ENCODE measurements around the gene S100A3.

The S100A3 gene

GRCh38 chr1:153509036-153509435, 40.0 kb downstream of the S100A3 start:
- Histone ChIP-seq H2AFZ (ENCODE audit: low read length) (no peak overlapping the region), H3K36me3 (ENCODE audit: insufficient read depth, low read length) (no peaks in the 10 kb centered on the region), H3K9me3 (ENCODE audit: low read length) (no peaks in the 10 kb centered on the region), H3K27ac (ENCODE audit: low read depth, low read length, poor library complexity, severe bottlenecking) (no peak overlapping the region), H3K9ac (ENCODE audit: low read length) (no peak overlapping the region), H3K4me1 (ENCODE audit: insufficient read depth, low read length, severe bottlenecking) (peaks cover 3% of the 10 kb centered on the region), H3K9me2 (ENCODE audit: low read depth, low read length) (no peaks in the 10 kb centered on the region), H3K79me2 (ENCODE audit: insufficient read depth, low read length) (no peaks in the 10 kb centered on the region), H3K4me3 (ENCODE audit: low read depth, low read length, poor library complexity, severe bottlenecking) (no peak overlapping the region), H3F3A (ENCODE audit: insufficient read depth, low read length) (no peaks in the 10 kb centered on the region), H3K27me3 (ENCODE audit: insufficient read depth, low read length) (no peaks in the 10 kb centered on the region), H4K20me1 (ENCODE audit: insufficient read depth, low read length) (no peaks in the 10 kb centered on the region), H3K4me2 (ENCODE audit: low read length) (no peak overlapping the region)
- TF ChIP-seq EZH2 (IDR thresholded peaks at IDR 0.05; ENCODE audit: borderline replicate concordance, low read length) (no peak), CTCF (IDR thresholded peaks at IDR 0.05; ENCODE audit: low read length) (no peak)

GRCh38 chr1:153507926-153508583, 41.0 kb downstream of the S100A3 start:
- no peak overlapping the region for H3K27ac ChIP-seq (ENCODE audit: low read depth, low read length, poor library complexity, severe bottlenecking)
- no peaks in the 10 kb centered on the region for H3K36me3 ChIP-seq (ENCODE audit: insufficient read depth, low read length)
- no peaks in the 10 kb centered on the region for H3K27me3 ChIP-seq (ENCODE audit: insufficient read depth, low read length)
- H3F3A ChIP-seq (ENCODE audit: insufficient read depth, low read length), result no peaks in the 10 kb centered on the region
- TF ChIP-seq EZH2 (IDR thresholded peaks at IDR 0.05; ENCODE audit: borderline replicate concordance, low read length), result no peak
- TF ChIP-seq CTCF (IDR thresholded peaks at IDR 0.05; ENCODE audit: low read length), result no peak
- H3K79me2 ChIP-seq (ENCODE audit: insufficient read depth, low read length), result no peaks in the 10 kb centered on the region
- no peak overlapping the region for H3K4me2 ChIP-seq (ENCODE audit: low read length)
- no peaks in the 10 kb centered on the region for H3K9me2 ChIP-seq (ENCODE audit: low read depth, low read length)
- no peak overlapping the region for H3K4me3 ChIP-seq (ENCODE audit: low read depth, low read length, poor library complexity, severe bottlenecking)
- no peaks in the 10 kb centered on the region for H4K20me1 ChIP-seq (ENCODE audit: insufficient read depth, low read length)
- peaks cover 3% of the 10 kb centered on the region for H3K4me1 ChIP-seq (ENCODE audit: insufficient read depth, low read length, severe bottlenecking)
- no peaks in the 10 kb centered on the region for H3K9me3 ChIP-seq (ENCODE audit: low read length)
- no peak overlapping the region for H3K9ac ChIP-seq (ENCODE audit: low read length)
- H2AFZ ChIP-seq (ENCODE audit: low read length), result no peak overlapping the region

GRCh38 chr1:153506831-153507413, 42.1 kb downstream of the S100A3 start:
- Histone ChIP-seq H3K27ac (ENCODE audit: low read depth, low read length, poor library complexity, severe bottlenecking) (no peak overlapping the region), H4K20me1 (ENCODE audit: insufficient read depth, low read length) (no peaks in the 10 kb centered on the region), H3K4me1 (ENCODE audit: insufficient read depth, low read length, severe bottlenecking) (peaks cover 3% of the 10 kb centered on the region), H3K9ac (ENCODE audit: low read length) (no peak overlapping the region), H3K9me3 (ENCODE audit: low read length) (no peaks in the 10 kb centered on the region), H3K4me2 (ENCODE audit: low read length) (no peak overlapping the region), H3K27me3 (ENCODE audit: insufficient read depth, low read length) (no peaks in the 10 kb centered on the region), H3F3A (ENCODE audit: insufficient read depth, low read length) (no peaks in the 10 kb centered on the region), H2AFZ (ENCODE audit: low read length) (no peak overlapping the region), H3K4me3 (ENCODE audit: low read depth, low read length, poor library complexity, severe bottlenecking) (no peak overlapping the region), H3K9me2 (ENCODE audit: low read depth, low read length) (no peaks in the 10 kb centered on the region), H3K79me2 (ENCODE audit: insufficient read depth, low read length) (no peaks in the 10 kb centered on the region), H3K36me3 (ENCODE audit: insufficient read depth, low read length) (no peaks in the 10 kb centered on the region)
- TF ChIP-seq CTCF (IDR thresholded peaks at IDR 0.05; ENCODE audit: low read length), result no peak
- TF ChIP-seq EZH2 (IDR thresholded peaks at IDR 0.05; ENCODE audit: borderline replicate concordance, low read length), result no peak
